HCT116 (cell line): Measurements from ENCODE around the gene CAPSL.

ENCODE experiments used
- ATF3 ChIP-seq: IDR thresholded peaks from 2 replicates; pipeline ENCODE4 v1.6.1; 2012
- CTCF ChIP-seq, 3 experiments: fragments of 200-600 bp in 1 of 3; sonication (generic) in 1 of 3; IDR thresholded peaks in 2 of 3; conservative IDR thresholded peaks in 1 of 3; 2 replicates each; pipeline ENCODE4 v1.5.1; 2012 to 2017; ENCODE audit warnings: low read depth in 2 of 3, low read length in 2 of 3, antibody characterized with exemption in 1 of 3, borderline replicate concordance in 1 of 3, control low read depth in 1 of 3, mild to moderate bottlenecking in 1 of 3, mixed read lengths in 1 of 3, mixed run types in 1 of 3, moderate library complexity in 1 of 3; ENCODE audit not compliant: insufficient read depth in 1 of 3
- ELF1 ChIP-seq: IDR thresholded peaks from 2 replicates; pipeline ENCODE4 v1.6.1; 2012; ENCODE audit warnings: low read depth, borderline replicate concordance
- JUND ChIP-seq: IDR thresholded peaks from 2 replicates; pipeline ENCODE4 v1.6.1; 2012
- POLR2A ChIP-seq: IDR thresholded peaks from 2 replicates; pipeline ENCODE4 v1.7.0; 2011; ENCODE audit warnings: borderline replicate concordance; ENCODE audit not compliant: insufficient read depth, insufficient read length; ENCODE audit errors: extremely low read depth
- POLR2AphosphoS5 ChIP-seq: IDR thresholded peaks from 2 replicates; pipeline ENCODE4 v1.6.1; 2011; ENCODE audit warnings: mild to moderate bottlenecking, low read depth, low read length, moderate library complexity
- YY1 ChIP-seq: IDR thresholded peaks from 2 replicates; pipeline ENCODE4 v1.6.1; 2011; ENCODE audit warnings: low read length, low read depth, moderate library complexity, mild to moderate bottlenecking; ENCODE audit not compliant: insufficient replicate concordance; ENCODE audit errors: extremely low read depth
- ZNF274 ChIP-seq: fragments of 200-500 bp; sonication (Bioruptor generic); IDR thresholded peaks from 2 replicates; pipeline ENCODE4 v1.6.1; 2014; ENCODE audit warnings: mild to moderate bottlenecking, low read depth, low read length, inconsistent platforms

GRCh38 chr5:35877655-35878054, 60.8 kb downstream of the CAPSL start:
- no peak for TF ChIP-seq POLR2A
- no peak for TF ChIP-seq CTCF (IDR thresholded peaks at IDR 0.05 in 2 of 3, conservative IDR thresholded peaks at IDR 0.05 in 1 of 3; ENCODE audit: borderline replicate concordance in 1 of 3, insufficient read depth in 1 of 3, low read depth in 2 of 3, low read length in 2 of 3)
- no peak for TF ChIP-seq POLR2AphosphoS5
- no peak for TF ChIP-seq ELF1
- no peak for TF ChIP-seq YY1
- TF ChIP-seq ZNF274 = no peak
- TF ChIP-seq JUND = no peak
- no peak for TF ChIP-seq ATF3
